HG03066 (cell line): ENCODE measurements around the gene KIF1A.

ENCODE experiments used
- ATAC-seq: cut with Tn5 transposase; IDR thresholded peaks from one replicate; pipeline ENCODE4 v1.9.1; 2021; ENCODE audit warnings: low read depth; ENCODE audit not compliant: unreplicated experiment

KIF1A gene

GRCh38 chr2:240737512-240737911, 82.5 kb downstream of the KIF1A start:
- no peak for ATAC-seq

GRCh38 chr2:240736281-240737250, 83.5 kb downstream of the KIF1A start:
- no peak for ATAC-seq

- ATAC-seq, result no peak
Observed at GRCh38 chr2:240735476-240735875, 84.5 kb downstream of the KIF1A start.

- ATAC-seq, result no peak
Observed at GRCh38 chr2:240734756-240735155, 85.3 kb downstream of the KIF1A start.

- no peak for ATAC-seq
Observed at GRCh38 chr2:240733803-240734495, 86.1 kb downstream of the KIF1A start.

GRCh38 chr2:240732911-240733622, 87.0 kb downstream of the KIF1A start:
- ATAC-seq, result no peak

GRCh38 chr2:240732184-240732583, 87.8 kb downstream of the KIF1A start:
- no peak for ATAC-seq

GRCh38 chr2:240731178-240731545, 88.9 kb downstream of the KIF1A start:
- no peak for ATAC-seq

GRCh38 chr2:240730501-240731177, 89.4 kb downstream of the KIF1A start:
- no peak for ATAC-seq

- ATAC-seq, result no peak
Observed at GRCh38 chr2:240728827-240729226, 91.2 kb downstream of the KIF1A start.

- ATAC-seq, result no peak
Observed at GRCh38 chr2:240728361-240728760, 91.7 kb downstream of the KIF1A start.

GRCh38 chr2:240727913-240728312, 92.1 kb downstream of the KIF1A start:
- ATAC-seq, result no peak

GRCh38 chr2:240727439-240727838, 92.6 kb downstream of the KIF1A start:
- ATAC-seq, result no peak

- ATAC-seq, result no peak
Observed at GRCh38 chr2:240726876-240727275, 93.1 kb downstream of the KIF1A start.

GRCh38 chr2:240725671-240726070, 94.3 kb downstream of the KIF1A start:
- no peak for ATAC-seq

GRCh38 chr2:240725266-240725665, 94.8 kb downstream of the KIF1A start:
- no peak for ATAC-seq

- no peak for ATAC-seq
Observed at GRCh38 chr2:240724431-240724830, 95.6 kb downstream of the KIF1A start.

- no peak for ATAC-seq
Observed at GRCh38 chr2:240723851-240724250, 96.2 kb downstream of the KIF1A start.

GRCh38 chr2:240722796-240723735, 97.0 kb downstream of the KIF1A start:
- ATAC-seq, result no peak
